Gastrocnemius medialis (tissue), 4 donors: Measurements from ENCODE around the gene AP2S1. TPM values are rescaled to one million over a fixed set of nuclear protein-coding genes. Genes with fewer than 3 reads are reported as not detected.

Experiments
- ATAC-seq, 2 donors: fragments of 150-250 bp; one replicate each; pipeline ENCODE4 v1.9.1; 2016
- DNase-seq, 2 donors: peaks; one replicate each; pipeline ENCODE4 v3.0.0-alpha.2; 2019
- H3K27ac ChIP-seq, 4 donors: fragments of 200-600 bp; sonication (generic); 1 replicate in 1 of 4; 2 replicates in 3 of 4; pipeline ENCODE4 v1.5.1; 2016 to 2018; ENCODE audit warnings: mild to moderate bottlenecking in 2 of 4, moderate library complexity in 1 of 4
- H3K27me3 ChIP-seq, 3 donors: fragments of 200-600 bp; sonication (generic) in 2 of 3; 1 replicate in 1 of 3; 2 replicates in 2 of 3; pipeline versions ENCODE4 v1.5.1 to v1.6.0; 2016 to 2019; ENCODE audit warnings: mild to moderate bottlenecking in 1 of 3, moderate library complexity in 1 of 3
- H3K36me3 ChIP-seq, 2 donors: fragments of 200-600 bp; sonication (generic) in 1 of 2; one replicate each; pipeline ENCODE4 v1.5.1; 2017 to 2018
- H3K4me1 ChIP-seq, 2 donors: fragments of 200-600 bp; sonication (generic) in 1 of 2; one replicate each; pipeline ENCODE4 v1.5.1; 2016 to 2017; ENCODE audit warnings: mild to moderate bottlenecking in 2 of 2
- H3K4me3 ChIP-seq, 4 donors: fragments of 200-600 bp; sonication (generic) in 3 of 4; 1 replicate in 1 of 4; 2 replicates in 3 of 4; pipeline ENCODE4 v1.5.1; 2016 to 2019; ENCODE audit warnings: mild to moderate bottlenecking in 2 of 4
- H3K9me3 ChIP-seq, 3 donors: fragments of 200-600 bp; sonication (generic) in 2 of 3; 1 replicate in 1 of 3; 2 replicates in 2 of 3; pipeline ENCODE4 v1.5.1; 2016 to 2019
- CTCF ChIP-seq, 5 experiments: fragments of 450-650 bp in 3 of 5; fragments of 200-600 bp in 2 of 5; sonication (generic) in 2 of 5; IDR thresholded peaks in 4 of 5; conservative IDR thresholded peaks in 1 of 5; 1 replicate in 4 of 5; 2 replicates in 1 of 5; pipeline ENCODE4 v1.5.1; 2016 to 2019; ENCODE audit warnings: antibody characterized with exemption in 5 of 5, mild to moderate bottlenecking in 3 of 5, moderate library complexity in 3 of 5
- POLR2A ChIP-seq, 2 donors: fragments of 450-650 bp; IDR thresholded peaks; one replicate each; pipeline ENCODE4 v1.6.1; 2017; ENCODE audit warnings: antibody characterized with exemption in 2 of 2, mild to moderate bottlenecking in 2 of 2, moderate library complexity in 2 of 2
- in situ Hi-C, 4 donors: fragments of 200-750 bp; cut with MboI; loops; one replicate each; pipeline versions ENCODE4 v1.15.0 to v1.8.0; 2017; ENCODE audit warnings: low sequenced_read_pairs in 4 of 4
- intact Hi-C: fragments of 100-400 bp; cut with DNase I; formaldehyde crosslinking; loops from one replicate; pipeline ENCODE4 v1.15.1; 2023; ENCODE audit warnings: low total_unique reads
- total RNA-seq, 4 donors: library from RNA; depleted of rRNA; stranded (reverse); fragments of >200 nt; gene quantifications; one replicate each; pipeline versions ENCODE4 v1.1.0 to v1.2.3, GENCODE V29; 2016

Gene AP2S1
- total RNA-seq = 10 to 100 TPM; 42.7 to 94.1 (median 64.9) TPM

GRCh38 chr19:46850228-46851203, at the start of gene AP2S1:
Gene AP2S1, minus strand, starts transcription at chr19:46850846. Its CDS starts 80 bp downstream, at chr19:46850766.
- Histone ChIP-seq H3K27ac (peak within 1 kb of the TSS; percentile 90 to 95 (median 92)), H3K4me3 (peak within 1 kb of the TSS; percentile 84 to 97 (median 91)), H3K27me3 (no peaks in the 10 kb centered on the region), H3K9me3 (no peaks in the 10 kb centered on the region), H3K36me3 (no peaks in the 10 kb centered on the region), H3K4me1 (peaks cover 11 to 12% of the 10 kb centered on the region in 2 donors)
- DNase-seq (peak; percentile 96 to 97), ATAC-seq (peak; percentile 99 to 100)
- intact Hi-C loops = loop anchor here (1.0 to 2.0 kb wide), 2 partner anchors 198 to 262 kb away; partner anchors contain the start of genes TMEM160 and ZC3H4
- in situ Hi-C loops = loop anchor here in 1 of 4 donors (10.0 kb wide), 1 partner anchor 264 kb away; the partner anchor contains the start of gene ZC3H4
- TF ChIP-seq CTCF (IDR thresholded peaks at IDR 0.05 in 4 of 5, conservative IDR thresholded peaks at IDR 0.05 in 1 of 5) (peak in 2 of 5 experiments; percentile 22 to 28), POLR2A (IDR thresholded peaks at IDR 0.05) (peak; percentile 65 to 78)

GRCh38 chr19:46900341-46900740, 49.7 kb upstream of the AP2S1 start:
- H3K4me3 ChIP-seq = no peak overlapping the region
- intact Hi-C loops (no loop called here), in situ Hi-C loops (no loop called here)
- TF ChIP-seq CTCF (IDR thresholded peaks at IDR 0.05 in 4 of 5, conservative IDR thresholded peaks at IDR 0.05 in 1 of 5) = no peak
- no peak for TF ChIP-seq POLR2A (IDR thresholded peaks at IDR 0.05)
- DNase-seq (no peak), ATAC-seq (no peak)
- no peaks in the 10 kb centered on the region for H3K27me3 ChIP-seq
- H3K27ac ChIP-seq = no peak overlapping the region
- H3K36me3 ChIP-seq = no peaks in the 10 kb centered on the region
- H3K9me3 ChIP-seq = no peaks in the 10 kb centered on the region
- peaks cover 55 to 69% of the 10 kb centered on the region in 2 donors for H3K4me1 ChIP-seq

- in situ Hi-C loops (no loop called here), intact Hi-C loops (no loop called here)
- Histone ChIP-seq H3K4me1 (peaks cover 46 to 54% of the 10 kb centered on the region in 2 donors), H3K36me3 (no peaks in the 10 kb centered on the region), H3K27ac (no peak overlapping the region), H3K27me3 (no peaks in the 10 kb centered on the region), H3K9me3 (no peaks in the 10 kb centered on the region), H3K4me3 (peak overlapping the region in 1 of 4 donors; percentile 28)
- ATAC-seq (peak in 1 of 2 donors; percentile 27), DNase-seq (no peak)
- no peak for TF ChIP-seq POLR2A (IDR thresholded peaks at IDR 0.05)
- TF ChIP-seq CTCF (IDR thresholded peaks at IDR 0.05 in 4 of 5, conservative IDR thresholded peaks at IDR 0.05 in 1 of 5) = no peak
These were observed 48.1 kb upstream of the AP2S1 start for GRCh38 chr19:46898731-46899130.

GRCh38 chr19:46896076-46896794, 45.6 kb upstream of the AP2S1 start:
- intact Hi-C loops = no loop called here
- no peaks in the 10 kb centered on the region for H3K36me3 ChIP-seq

More at GRCh38 chr19:46896076-46896794, 45.6 kb upstream of the AP2S1 start:
- TF ChIP-seq POLR2A (IDR thresholded peaks at IDR 0.05) = no peak
- no peak for TF ChIP-seq CTCF (IDR thresholded peaks at IDR 0.05 in 4 of 5, conservative IDR thresholded peaks at IDR 0.05 in 1 of 5)
- no peak for DNase-seq
- no peaks in the 10 kb centered on the region for H3K27me3 ChIP-seq
- no peaks in the 10 kb centered on the region for H3K9me3 ChIP-seq
- ATAC-seq = no peak
- H3K4me1 ChIP-seq = peaks cover 27 to 35% of the 10 kb centered on the region in 2 donors
- no peak overlapping the region for H3K27ac ChIP-seq
- in situ Hi-C loops = no loop called here
- no peak overlapping the region for H3K4me3 ChIP-seq
